Nephron (organoid): ENCODE results near the gene RIPK4.

Experiments
- H3K27ac Mint-ChIP-seq, 3 experiments: 2 replicates each; pipeline ENCODE4 v1.8.0; 2020; ENCODE audit warnings: mixed read lengths in 3 of 3, mild to moderate bottlenecking in 2 of 3, moderate library complexity in 1 of 3
- H3K27me3 Mint-ChIP-seq: 2 replicates; pipeline ENCODE4 v1.8.0; 2021; ENCODE audit warnings: low read depth, mild to moderate bottlenecking, moderate library complexity, mixed read lengths
- H3K36me3 Mint-ChIP-seq: 2 replicates; pipeline ENCODE4 v1.8.0; 2020; ENCODE audit warnings: low read depth, mixed read lengths
- H3K4me1 Mint-ChIP-seq: 2 replicates; pipeline ENCODE4 v1.8.0; 2020; ENCODE audit warnings: mixed read lengths
- H3K4me3 Mint-ChIP-seq, 3 experiments: 2 replicates each; pipeline ENCODE4 v1.8.0; 2020; ENCODE audit warnings: mild to moderate bottlenecking in 3 of 3, mixed read lengths in 3 of 3, moderate library complexity in 2 of 3
- H3K9me3 Mint-ChIP-seq: 2 replicates; pipeline ENCODE4 v1.8.0; 2020; ENCODE audit warnings: mixed read lengths
- CTCF ChIP-seq, 3 experiments: fragments of 200-600 bp; sonication (generic); IDR thresholded peaks; one replicate each; pipeline ENCODE4 v1.5.0; 2021; ENCODE audit warnings: antibody characterized with exemption in 3 of 3; ENCODE audit not compliant: unreplicated experiment in 3 of 3

RIPK4 gene

GRCh38 chr21:41750051-41750450 lies 16.8 kb downstream of the RIPK4 start:
- peaks cover 41% of the 10 kb centered on the region for H3K4me1 Mint-ChIP-seq
- no peaks in the 10 kb centered on the region for H3K9me3 Mint-ChIP-seq
- H3K4me3 Mint-ChIP-seq, result no peak overlapping the region
- peaks cover 45% of the 10 kb centered on the region for H3K27me3 Mint-ChIP-seq
- TF ChIP-seq CTCF (IDR thresholded peaks at IDR 0.05; ENCODE audit: unreplicated experiment in 3 of 3), result no peak
- peak overlapping the region in 1 of 3 experiments; percentile 71 for H3K27ac Mint-ChIP-seq
- peaks cover 6% of the 10 kb centered on the region for H3K36me3 Mint-ChIP-seq

GRCh38 chr21:41749286-41749685 lies 17.6 kb downstream of the RIPK4 start:
- Mint-ChIP-seq H3K27me3 (peaks cover 47% of the 10 kb centered on the region), H3K36me3 (peaks cover 9% of the 10 kb centered on the region), H3K9me3 (no peaks in the 10 kb centered on the region), H3K27ac (no peak overlapping the region), H3K4me3 (no peak overlapping the region), H3K4me1 (peaks cover 45% of the 10 kb centered on the region)
- no peak for TF ChIP-seq CTCF (IDR thresholded peaks at IDR 0.05; ENCODE audit: unreplicated experiment in 3 of 3)

- H3K27me3 Mint-ChIP-seq, result peaks cover 43% of the 10 kb centered on the region
- TF ChIP-seq CTCF (IDR thresholded peaks at IDR 0.05; ENCODE audit: unreplicated experiment in 3 of 3), result no peak
- no peak overlapping the region for H3K4me3 Mint-ChIP-seq
- H3K27ac Mint-ChIP-seq, result no peak overlapping the region
- H3K4me1 Mint-ChIP-seq, result peaks cover 42% of the 10 kb centered on the region
- H3K9me3 Mint-ChIP-seq, result no peaks in the 10 kb centered on the region
- H3K36me3 Mint-ChIP-seq, result peaks cover 10% of the 10 kb centered on the region
These were observed 18.7 kb downstream of the RIPK4 start for GRCh38 chr21:41747943-41748738.

GRCh38 chr21:41746744-41747006 lies 20.2 kb downstream of the RIPK4 start:
- H3K9me3 Mint-ChIP-seq, result no peaks in the 10 kb centered on the region
- H3K27me3 Mint-ChIP-seq, result peaks cover 36% of the 10 kb centered on the region
- H3K36me3 Mint-ChIP-seq, result peaks cover 18% of the 10 kb centered on the region
- H3K4me3 Mint-ChIP-seq, result no peak overlapping the region
- no peak overlapping the region for H3K27ac Mint-ChIP-seq
- H3K4me1 Mint-ChIP-seq, result peaks cover 27% of the 10 kb centered on the region
- TF ChIP-seq CTCF (IDR thresholded peaks at IDR 0.05; ENCODE audit: unreplicated experiment in 3 of 3), result no peak

- H3K4me3 Mint-ChIP-seq, result no peak overlapping the region
- no peak overlapping the region for H3K27ac Mint-ChIP-seq
- H3K9me3 Mint-ChIP-seq, result no peaks in the 10 kb centered on the region
- peaks cover 20% of the 10 kb centered on the region for H3K36me3 Mint-ChIP-seq
- TF ChIP-seq CTCF (IDR thresholded peaks at IDR 0.05; ENCODE audit: unreplicated experiment in 3 of 3), result no peak
- peaks cover 23% of the 10 kb centered on the region for H3K4me1 Mint-ChIP-seq
- peaks cover 30% of the 10 kb centered on the region for H3K27me3 Mint-ChIP-seq
These were observed 20.7 kb downstream of the RIPK4 start for GRCh38 chr21:41745971-41746743.
